Measurements from ENCODE around the gene B3GALT6.

B3GALT6 gene

GRCh38 chr1:1238702-1239178 lies 6.7 kb downstream of the B3GALT6 start:
- DNase-seq (ENCODE audit: low read depth) = no peak
- TF ChIP-seq CTCF (IDR thresholded peaks at IDR 0.05; ENCODE audit: control insufficient read depth, insufficient read depth, low read depth, low read length, missing control alignments) = no peak
- H3K4me3 ChIP-seq (ENCODE audit: control insufficient read depth, low read depth, low read length) = no peak overlapping the region

- no peak for DNase-seq (ENCODE audit: low read depth)
- TF ChIP-seq CTCF (IDR thresholded peaks at IDR 0.05; ENCODE audit: control insufficient read depth, insufficient read depth, low read depth, low read length, missing control alignments) = no peak
- H3K4me3 ChIP-seq (ENCODE audit: control insufficient read depth, low read depth, low read length) = no peak overlapping the region
Measured at GRCh38 chr1:1239227-1239613, 7.2 kb downstream of the B3GALT6 start.

GRCh38 chr1:1239614-1240347 lies 7.7 kb downstream of the B3GALT6 start:
- no peak overlapping the region for H3K4me3 ChIP-seq (ENCODE audit: control insufficient read depth, low read depth, low read length)
- TF ChIP-seq CTCF (IDR thresholded peaks at IDR 0.05; ENCODE audit: control insufficient read depth, insufficient read depth, low read depth, low read length, missing control alignments) = no peak
- no peak for DNase-seq (ENCODE audit: low read depth)

GRCh38 chr1:1240348-1240732 lies 8.3 kb downstream of the B3GALT6 start:
- no peak overlapping the region for H3K4me3 ChIP-seq (ENCODE audit: control insufficient read depth, low read depth, low read length)
- no peak for DNase-seq (ENCODE audit: low read depth)
- TF ChIP-seq CTCF (IDR thresholded peaks at IDR 0.05; ENCODE audit: control insufficient read depth, insufficient read depth, low read depth, low read length, missing control alignments) = no peak

GRCh38 chr1:1240822-1241587 lies 9.0 kb downstream of the B3GALT6 start:
- DNase-seq (ENCODE audit: low read depth) = no peak
- H3K4me3 ChIP-seq (ENCODE audit: control insufficient read depth, low read depth, low read length) = no peak overlapping the region
- no peak for TF ChIP-seq CTCF (IDR thresholded peaks at IDR 0.05; ENCODE audit: control insufficient read depth, insufficient read depth, low read depth, low read length, missing control alignments)

GRCh38 chr1:1241588-1242219 lies 9.7 kb downstream of the B3GALT6 start:
- no peak overlapping the region for H3K4me3 ChIP-seq (ENCODE audit: control insufficient read depth, low read depth, low read length)
- TF ChIP-seq CTCF (IDR thresholded peaks at IDR 0.05; ENCODE audit: control insufficient read depth, insufficient read depth, low read depth, low read length, missing control alignments) = no peak
- DNase-seq (ENCODE audit: low read depth) = no peak
